Progenitor cell of endocrine pancreas (in vitro differentiated cells): ENCODE data around the gene STK36. TPM values are rescaled to one million over a fixed set of nuclear protein-coding genes. Genes with fewer than 3 reads are reported as not detected.

Source experiments
- DNase-seq: peaks from one replicate; pipeline ENCODE4 v3.0.0; 2021; ENCODE audit warnings: low spot score; ENCODE audit not compliant: unreplicated experiment
- H3K27ac Mint-ChIP-seq: 2 replicates; pipeline ENCODE4 v1.8.0; 2021; ENCODE audit warnings: mild to moderate bottlenecking, moderate library complexity, mixed read lengths
- H3K27me3 Mint-ChIP-seq: 2 replicates; pipeline ENCODE4 v1.8.0; 2021; ENCODE audit warnings: mixed read lengths
- H3K36me3 Mint-ChIP-seq: 2 replicates; pipeline ENCODE4 v1.8.0; 2022; ENCODE audit warnings: mixed read lengths; ENCODE audit not compliant: insufficient read depth
- H3K4me1 Mint-ChIP-seq: 2 replicates; pipeline ENCODE4 v1.8.0; 2021; ENCODE audit warnings: low read depth, mixed read lengths
- H3K4me3 Mint-ChIP-seq: 2 replicates; pipeline ENCODE4 v1.8.0; 2021; ENCODE audit warnings: low read depth, mild to moderate bottlenecking, moderate library complexity, mixed read lengths
- H3K9me3 Mint-ChIP-seq: 2 replicates; pipeline ENCODE4 v1.8.0; 2021; ENCODE audit warnings: low read depth, mixed read lengths
- CTCF ChIP-seq: fragments of 200-600 bp; sonication (generic); IDR thresholded peaks from one replicate; pipeline ENCODE4 v1.5.0; 2021; ENCODE audit warnings: antibody characterized with exemption, mild to moderate bottlenecking; ENCODE audit not compliant: unreplicated experiment
- total RNA-seq: library from RNA; stranded (reverse); gene quantifications from 2 replicates; pipeline ENCODE4 v1.2.1, GENCODE V29; 2021

The STK36 gene
- total RNA-seq, 1 donor from 2014 or later = 137 TPM

- no peak for DNase-seq
- no peak overlapping the region for H3K27ac Mint-ChIP-seq
Measured at GRCh38 chr2:218718058-218718457, 46.2 kb downstream of the STK36 start.

GRCh38 chr2:218719457-218719856, 47.6 kb downstream of the STK36 start:
- no peak overlapping the region for H3K4me3 Mint-ChIP-seq
- H3K36me3 Mint-ChIP-seq = peaks cover 9% of the 10 kb centered on the region
- H3K27ac Mint-ChIP-seq = no peak overlapping the region

More at GRCh38 chr2:218718058-218718457, 46.2 kb downstream of the STK36 start:
- peaks cover 26% of the 10 kb centered on the region for H3K4me1 Mint-ChIP-seq
- H3K9me3 Mint-ChIP-seq = no peaks in the 10 kb centered on the region
- H3K36me3 Mint-ChIP-seq = peaks cover 9% of the 10 kb centered on the region
- no peak for TF ChIP-seq CTCF
- no peak overlapping the region for H3K4me3 Mint-ChIP-seq
- H3K27me3 Mint-ChIP-seq = no peaks in the 10 kb centered on the region

GRCh38 chr2:218720048-218721041, 48.5 kb downstream of the STK36 start:
- Mint-ChIP-seq H3K36me3 (peaks cover 12% of the 10 kb centered on the region), H3K4me1 (peaks cover 29% of the 10 kb centered on the region), H3K9me3 (no peaks in the 10 kb centered on the region), H3K27ac (peak overlapping the region; percentile 5), H3K27me3 (no peaks in the 10 kb centered on the region), H3K4me3 (no peak overlapping the region)
- DNase-seq = no peak
- TF ChIP-seq CTCF = no peak

More at GRCh38 chr2:218719457-218719856, 47.6 kb downstream of the STK36 start:
- Mint-ChIP-seq H3K27me3 (no peaks in the 10 kb centered on the region), H3K4me1 (peaks cover 29% of the 10 kb centered on the region), H3K9me3 (no peaks in the 10 kb centered on the region)
- no peak for DNase-seq
- TF ChIP-seq CTCF = no peak

- Mint-ChIP-seq H3K27ac (peak overlapping the region; percentile 50), H3K36me3 (peaks cover 18% of the 10 kb centered on the region)
Measured at GRCh38 chr2:218721488-218721887, 49.6 kb downstream of the STK36 start.

More at GRCh38 chr2:218721488-218721887, 49.6 kb downstream of the STK36 start:
- no peak overlapping the region for H3K4me3 Mint-ChIP-seq
- H3K27me3 Mint-ChIP-seq = no peaks in the 10 kb centered on the region
- TF ChIP-seq CTCF = no peak
- H3K4me1 Mint-ChIP-seq = peaks cover 29% of the 10 kb centered on the region
- peaks cover 6% of the 10 kb centered on the region for H3K9me3 Mint-ChIP-seq
- no peak for DNase-seq
